Bronchial epithelial cell (primary cell): ENCODE measurements around the gene ADAMTS12. TPM values are rescaled to one million over a fixed set of nuclear protein-coding genes. Genes with fewer than 3 reads are reported as not detected.

Experiments
- DNase-seq: peaks from one replicate; pipeline ENCODE4 v3.0.0-alpha.2; 2010; ENCODE audit warnings: low read depth
- FAIRE-seq: peaks from 2 replicates; lab custom pipeline; 2011; peaks lifted over from hg19 to GRCh38; lab: Jason Lieb, UNC
- H3K27me3 ChIP-seq: 2 replicates; pipeline ENCODE4 v1.5.1; 2011; ENCODE audit warnings: low read length; ENCODE audit not compliant: control insufficient read depth, insufficient read depth
- H3K36me3 ChIP-seq: 2 replicates; pipeline ENCODE4 v1.5.1; 2011; ENCODE audit warnings: low read length; ENCODE audit not compliant: control insufficient read depth, insufficient read depth
- H3K4me3 ChIP-seq: 2 replicates; pipeline ENCODE4 v1.5.1; 2011; ENCODE audit warnings: mild to moderate bottlenecking, low read depth, low read length, control low read depth
- CTCF ChIP-seq: IDR thresholded peaks from 2 replicates; pipeline ENCODE4 v1.5.1; 2011; ENCODE audit warnings: mild to moderate bottlenecking, moderate library complexity, low read length, control low read depth, inconsistent platforms; ENCODE audit not compliant: insufficient read depth, severe bottlenecking
- total RNA-seq: library from RNA; depleted of rRNA; stranded (reverse); fragments of >200 nt; gene quantifications from 2 replicates; pipeline ENCODE4 v1.2.1, GENCODE V29; 2014

Gene ADAMTS12
- total RNA-seq, 1 donor from 2014 or later: 0.26 TPM

GRCh38 chr5:33837301-33837700 is 54.5 kb downstream of the ADAMTS12 start:
- FAIRE-seq (no peak), DNase-seq (no peak)
- Histone ChIP-seq H3K4me3 (no peak overlapping the region), H3K27me3 (no peaks in the 10 kb centered on the region), H3K36me3 (no peaks in the 10 kb centered on the region)
- TF ChIP-seq CTCF: no peak

- no peak for TF ChIP-seq CTCF
- no peaks in the 10 kb centered on the region for H3K36me3 ChIP-seq
- H3K4me3 ChIP-seq: no peak overlapping the region
- H3K27me3 ChIP-seq: no peaks in the 10 kb centered on the region
- FAIRE-seq: no peak
- DNase-seq: no peak
These were observed 57.5 kb downstream of the ADAMTS12 start for GRCh38 chr5:33834334-33834733.

DNA sequence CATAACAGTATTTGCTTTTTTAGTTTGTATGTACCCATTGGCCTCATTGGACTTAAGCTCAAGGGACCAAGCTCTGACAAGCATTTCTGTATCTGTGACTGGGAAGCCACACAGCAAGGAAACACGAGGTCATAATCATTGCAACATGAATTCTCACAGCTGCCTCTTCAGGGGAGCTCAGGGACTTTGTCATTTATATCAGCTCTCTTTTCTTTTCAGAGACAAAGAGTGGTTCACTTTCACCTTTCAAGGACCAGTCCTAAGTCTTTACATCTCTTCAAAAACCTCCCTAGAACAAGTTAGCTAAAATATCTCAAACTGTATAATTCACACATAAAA is 58.6 kb downstream of the ADAMTS12 start:
- TF ChIP-seq CTCF: no peak
- Histone ChIP-seq H3K4me3 (no peak overlapping the region), H3K27me3 (no peaks in the 10 kb centered on the region), H3K36me3 (no peaks in the 10 kb centered on the region)
- DNase-seq: no peak
- no peak for FAIRE-seq

GRCh38 chr5:33832404-33833236 is 59.2 kb downstream of the ADAMTS12 start:
- H3K36me3 ChIP-seq: no peaks in the 10 kb centered on the region
- TF ChIP-seq CTCF: no peak
- DNase-seq (no peak), FAIRE-seq (no peak)
- no peaks in the 10 kb centered on the region for H3K27me3 ChIP-seq
- H3K4me3 ChIP-seq: no peak overlapping the region

DNA sequence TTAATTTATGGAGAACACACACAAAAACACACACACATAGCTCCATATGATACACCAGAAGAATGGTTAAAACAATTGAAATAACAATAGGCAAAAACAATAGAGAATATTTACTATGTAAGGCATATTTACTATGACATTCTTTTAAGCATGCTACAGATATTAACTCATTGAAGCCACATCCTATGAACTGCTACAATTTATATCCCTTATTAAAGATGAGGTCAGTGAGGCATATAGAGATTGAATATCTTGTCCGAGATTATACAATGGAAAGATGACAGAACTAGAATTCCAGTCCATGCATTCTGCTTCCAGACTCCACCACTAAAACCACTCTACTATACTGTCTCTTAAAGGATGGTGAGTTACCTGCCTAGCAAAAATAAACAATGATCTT is 60.7 kb downstream of the ADAMTS12 start:
- FAIRE-seq: no peak
- no peak for TF ChIP-seq CTCF

DNA sequence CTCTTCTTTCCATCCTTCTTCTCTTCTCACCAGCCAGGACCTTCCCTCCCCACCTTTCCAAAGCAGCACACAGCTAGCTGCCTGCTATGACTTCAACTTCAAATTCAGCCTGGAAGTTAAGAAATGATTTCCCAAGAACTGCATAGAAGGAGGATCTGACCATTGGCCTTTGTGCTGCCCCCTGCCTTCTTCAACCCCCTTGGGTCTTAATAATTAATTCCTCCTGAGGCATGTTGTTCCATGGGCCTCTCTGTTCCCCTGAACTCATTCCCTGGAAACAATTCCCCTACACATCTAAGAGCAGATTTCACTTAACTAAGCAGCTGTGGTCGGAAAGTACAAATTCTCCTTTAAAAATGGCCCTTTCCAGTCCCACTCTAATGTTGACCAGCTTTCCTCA is 62.4 kb downstream of the ADAMTS12 start:
- TF ChIP-seq CTCF: no peak
- Histone ChIP-seq H3K4me3 (no peak overlapping the region), H3K27me3 (no peaks in the 10 kb centered on the region), H3K36me3 (no peaks in the 10 kb centered on the region)
- FAIRE-seq: no peak
- no peak for DNase-seq

More for the DNA sequence above, 60.7 kb downstream of the ADAMTS12 start:
- no peak overlapping the region for H3K4me3 ChIP-seq
- H3K36me3 ChIP-seq: no peaks in the 10 kb centered on the region
- no peaks in the 10 kb centered on the region for H3K27me3 ChIP-seq
- DNase-seq: no peak
